ENCODE results near the gene TRIM69.
A peak's percentile ranks its signal among the peaks of the same experiment; 100 is the strongest.

Gene TRIM69

GRCh38 chr15:44810237-44810636 lies 73.9 kb downstream of the TRIM69 start:
- H3K27me3 ChIP-seq (ENCODE audit: insufficient read depth, low read length, poor library complexity, severe bottlenecking), result no peaks in the 10 kb centered on the region
- no peak overlapping the region for H3K4me3 ChIP-seq (ENCODE audit: low read length, poor library complexity, severe bottlenecking)
- H2AFZ ChIP-seq (ENCODE audit: low read length), result no peak overlapping the region
- no peaks in the 10 kb centered on the region for H3K9me3 ChIP-seq (ENCODE audit: insufficient read depth, low read depth, low read length)
- no peaks in the 10 kb centered on the region for H3K79me2 ChIP-seq (ENCODE audit: insufficient read depth, low read length)
- no peak overlapping the region for H3K9ac ChIP-seq (ENCODE audit: low read depth, low read length, poor library complexity, severe bottlenecking)
- H3K4me1 ChIP-seq (ENCODE audit: insufficient read depth, low read length, poor library complexity, severe bottlenecking), result peaks cover 9% of the 10 kb centered on the region
- no peaks in the 10 kb centered on the region for H4K20me1 ChIP-seq (ENCODE audit: insufficient read depth, low read length, poor library complexity, severe bottlenecking)
- H3F3A ChIP-seq (ENCODE audit: low read depth), result no peaks in the 10 kb centered on the region
- H3K9me2 ChIP-seq (replicated peaks; ENCODE audit: low read depth, low read length), result no peaks in the 10 kb centered on the region
- H3K36me3 ChIP-seq (ENCODE audit: insufficient read depth, low read length), result no peaks in the 10 kb centered on the region
- no peak overlapping the region for H3K4me2 ChIP-seq (ENCODE audit: low read depth, low read length, poor library complexity, severe bottlenecking)
- TF ChIP-seq EZH2phosphoT487 (IDR thresholded peaks at IDR 0.05; ENCODE audit: borderline replicate concordance), result no peak
- TF ChIP-seq CTCF (conservative IDR thresholded peaks at IDR 0.05; ENCODE audit: low read length), result no peak

GRCh38 chr15:44811337-44811736 lies 75.0 kb downstream of the TRIM69 start:
- H3K79me2 ChIP-seq (ENCODE audit: insufficient read depth, low read length), result no peaks in the 10 kb centered on the region
- H4K20me1 ChIP-seq (ENCODE audit: insufficient read depth, low read length, poor library complexity, severe bottlenecking), result no peaks in the 10 kb centered on the region
- no peaks in the 10 kb centered on the region for H3K36me3 ChIP-seq (ENCODE audit: insufficient read depth, low read length)
- H3K9me3 ChIP-seq (ENCODE audit: insufficient read depth, low read depth, low read length), result no peaks in the 10 kb centered on the region
- no peak overlapping the region for H3K4me3 ChIP-seq (ENCODE audit: low read length, poor library complexity, severe bottlenecking)
- TF ChIP-seq EZH2phosphoT487 (IDR thresholded peaks at IDR 0.05; ENCODE audit: borderline replicate concordance), result no peak
- no peak for TF ChIP-seq CTCF (conservative IDR thresholded peaks at IDR 0.05; ENCODE audit: low read length)
- H3K9ac ChIP-seq (ENCODE audit: low read depth, low read length, poor library complexity, severe bottlenecking), result no peak overlapping the region
- H3K4me2 ChIP-seq (ENCODE audit: low read depth, low read length, poor library complexity, severe bottlenecking), result peak overlapping the region; percentile 6
- H2AFZ ChIP-seq (ENCODE audit: low read length), result no peak overlapping the region
- no peaks in the 10 kb centered on the region for H3F3A ChIP-seq (ENCODE audit: low read depth)
- no peaks in the 10 kb centered on the region for H3K27me3 ChIP-seq (ENCODE audit: insufficient read depth, low read length, poor library complexity, severe bottlenecking)
- H3K4me1 ChIP-seq (ENCODE audit: insufficient read depth, low read length, poor library complexity, severe bottlenecking), result peaks cover 9% of the 10 kb centered on the region
- no peaks in the 10 kb centered on the region for H3K9me2 ChIP-seq (replicated peaks; ENCODE audit: low read depth, low read length)

DNA sequence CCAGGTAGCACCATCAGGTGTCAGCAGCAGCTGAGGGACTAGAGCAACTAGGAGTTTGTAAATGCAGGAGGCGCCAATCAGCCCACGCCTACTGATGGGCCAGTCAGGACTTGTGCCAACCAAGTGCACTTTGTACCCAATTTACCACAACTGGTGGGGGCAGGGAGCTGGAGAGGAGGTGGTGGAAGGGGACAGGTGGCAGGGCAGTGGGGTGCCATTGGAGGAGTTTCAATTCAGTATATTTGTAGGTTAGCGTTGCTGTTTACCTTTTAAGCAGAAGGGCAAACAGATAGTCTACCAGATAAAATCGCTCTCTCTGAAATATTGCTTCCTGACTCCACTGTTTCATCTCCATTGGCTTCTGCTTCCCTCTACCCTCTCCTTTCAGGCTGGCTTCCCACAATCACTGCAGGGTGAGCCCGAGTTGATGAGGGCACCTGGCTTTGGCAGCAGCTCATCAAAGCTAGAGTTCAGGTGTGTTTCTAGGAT lies 75.7 kb downstream of the TRIM69 start:
- Histone ChIP-seq H3K27me3 (ENCODE audit: insufficient read depth, low read length, poor library complexity, severe bottlenecking) (no peaks in the 10 kb centered on the region), H3K4me1 (ENCODE audit: insufficient read depth, low read length, poor library complexity, severe bottlenecking) (peaks cover 9% of the 10 kb centered on the region), H3K4me2 (ENCODE audit: low read depth, low read length, poor library complexity, severe bottlenecking) (peak overlapping the region; percentile 6), H4K20me1 (ENCODE audit: insufficient read depth, low read length, poor library complexity, severe bottlenecking) (no peaks in the 10 kb centered on the region), H3K9me2 (replicated peaks; ENCODE audit: low read depth, low read length) (no peaks in the 10 kb centered on the region), H3K9me3 (ENCODE audit: insufficient read depth, low read depth, low read length) (no peaks in the 10 kb centered on the region), H3K79me2 (ENCODE audit: insufficient read depth, low read length) (no peaks in the 10 kb centered on the region), H3K4me3 (ENCODE audit: low read length, poor library complexity, severe bottlenecking) (no peak overlapping the region), H2AFZ (ENCODE audit: low read length) (no peak overlapping the region), H3K9ac (ENCODE audit: low read depth, low read length, poor library complexity, severe bottlenecking) (no peak overlapping the region), H3K36me3 (ENCODE audit: insufficient read depth, low read length) (no peaks in the 10 kb centered on the region), H3F3A (ENCODE audit: low read depth) (no peaks in the 10 kb centered on the region)
- TF ChIP-seq EZH2phosphoT487 (IDR thresholded peaks at IDR 0.05; ENCODE audit: borderline replicate concordance) (no peak), CTCF (conservative IDR thresholded peaks at IDR 0.05; ENCODE audit: low read length) (no peak)

Measured in Loucy (cell line).